Chondrocyte (in vitro differentiated cells): ENCODE measurements around the gene TLK1. TPM values are rescaled to one million over a fixed set of nuclear protein-coding genes. Genes with fewer than 3 reads are reported as not detected.

Experiments
- DNase-seq: peaks from one replicate; pipeline ENCODE4 v3.0.0; 2021; ENCODE audit warnings: mixed read lengths, low spot score
- H3K27ac Mint-ChIP-seq: one replicate; pipeline ENCODE4 v1.8.0; 2021; ENCODE audit warnings: mild to moderate bottlenecking, moderate library complexity, mixed read lengths; ENCODE audit not compliant: unreplicated experiment
- H3K27me3 Mint-ChIP-seq: 2 replicates; pipeline ENCODE4 v1.8.0; 2021; ENCODE audit warnings: low read depth, mixed read lengths
- H3K36me3 Mint-ChIP-seq: 2 replicates; pipeline ENCODE4 v1.8.0; 2021; ENCODE audit warnings: low read depth, mixed read lengths
- H3K4me1 Mint-ChIP-seq: 2 replicates; pipeline ENCODE4 v1.8.0; 2021; ENCODE audit warnings: low read depth, mild to moderate bottlenecking, mixed read lengths
- H3K4me3 Mint-ChIP-seq: one replicate; pipeline ENCODE4 v1.8.0; 2021; ENCODE audit warnings: mild to moderate bottlenecking, moderate library complexity, mixed read lengths; ENCODE audit not compliant: unreplicated experiment
- H3K9me3 Mint-ChIP-seq: 2 replicates; pipeline ENCODE4 v1.8.0; 2021; ENCODE audit warnings: low read depth, mixed read lengths
- total RNA-seq: library from RNA; stranded (reverse); gene quantifications from 3 replicates; pipeline ENCODE4 v1.2.1, GENCODE V29; 2021
- TF ChIP-seq, protein P1 (sequence below): fragments of 200-600 bp; sonication (generic); IDR thresholded peaks from 2 replicates; pipeline ENCODE4 v1.5.0; 2021; ENCODE audit warnings: antibody characterized with exemption, mild to moderate bottlenecking, moderate library complexity

Gene TLK1
- total RNA-seq, 1 donor from 2014 or later: 64.1 TPM

DNA sequence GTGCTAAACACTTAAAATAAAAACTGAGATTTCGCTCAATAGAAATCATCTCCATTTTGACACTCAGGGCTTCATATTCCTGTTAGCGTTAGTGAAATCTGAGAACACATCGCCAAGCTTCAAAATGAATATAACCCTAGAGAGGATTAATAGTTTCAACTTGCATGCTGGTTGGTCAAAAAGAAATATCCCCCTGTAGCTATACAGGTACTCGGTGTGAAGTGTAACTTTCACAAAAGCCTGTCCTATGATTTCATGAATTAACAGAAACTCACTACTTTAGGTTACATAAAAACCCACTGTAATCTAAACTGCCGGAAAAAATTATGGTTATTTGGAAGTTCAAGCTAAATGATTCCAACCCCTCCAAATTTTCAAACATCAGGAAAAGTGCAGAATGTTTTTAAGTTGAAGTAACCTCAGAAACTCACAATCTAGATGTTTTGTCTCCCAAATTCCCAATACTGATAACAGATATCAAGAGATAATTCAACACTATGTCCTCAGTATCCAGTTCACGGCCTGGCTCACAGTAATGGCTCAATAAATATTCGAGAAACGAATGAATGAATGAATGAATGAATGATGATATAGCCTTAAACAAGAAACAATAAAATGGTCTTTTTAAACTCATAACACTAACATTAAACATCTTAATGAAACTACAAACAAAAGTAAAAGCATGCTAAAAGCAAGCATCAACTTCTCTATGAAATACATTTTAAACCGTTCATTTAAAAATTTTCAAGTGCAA lies 2.5 kb downstream of the TLK1 start:
- H3K27ac Mint-ChIP-seq: peak overlapping the region; percentile 29
- H3K4me1 Mint-ChIP-seq: peaks cover 51% of the 10 kb centered on the region
- TF ChIP-seq, protein P1, sequence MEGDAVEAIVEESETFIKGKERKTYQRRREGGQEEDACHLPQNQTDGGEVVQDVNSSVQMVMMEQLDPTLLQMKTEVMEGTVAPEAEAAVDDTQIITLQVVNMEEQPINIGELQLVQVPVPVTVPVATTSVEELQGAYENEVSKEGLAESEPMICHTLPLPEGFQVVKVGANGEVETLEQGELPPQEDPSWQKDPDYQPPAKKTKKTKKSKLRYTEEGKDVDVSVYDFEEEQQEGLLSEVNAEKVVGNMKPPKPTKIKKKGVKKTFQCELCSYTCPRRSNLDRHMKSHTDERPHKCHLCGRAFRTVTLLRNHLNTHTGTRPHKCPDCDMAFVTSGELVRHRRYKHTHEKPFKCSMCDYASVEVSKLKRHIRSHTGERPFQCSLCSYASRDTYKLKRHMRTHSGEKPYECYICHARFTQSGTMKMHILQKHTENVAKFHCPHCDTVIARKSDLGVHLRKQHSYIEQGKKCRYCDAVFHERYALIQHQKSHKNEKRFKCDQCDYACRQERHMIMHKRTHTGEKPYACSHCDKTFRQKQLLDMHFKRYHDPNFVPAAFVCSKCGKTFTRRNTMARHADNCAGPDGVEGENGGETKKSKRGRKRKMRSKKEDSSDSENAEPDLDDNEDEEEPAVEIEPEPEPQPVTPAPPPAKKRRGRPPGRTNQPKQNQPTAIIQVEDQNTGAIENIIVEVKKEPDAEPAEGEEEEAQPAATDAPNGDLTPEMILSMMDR: no peak
- no peak for DNase-seq
- no peaks in the 10 kb centered on the region for H3K9me3 Mint-ChIP-seq
- no peaks in the 10 kb centered on the region for H3K36me3 Mint-ChIP-seq
- H3K27me3 Mint-ChIP-seq: no peaks in the 10 kb centered on the region
- H3K4me3 Mint-ChIP-seq: peak overlapping the region; percentile 82

DNA sequence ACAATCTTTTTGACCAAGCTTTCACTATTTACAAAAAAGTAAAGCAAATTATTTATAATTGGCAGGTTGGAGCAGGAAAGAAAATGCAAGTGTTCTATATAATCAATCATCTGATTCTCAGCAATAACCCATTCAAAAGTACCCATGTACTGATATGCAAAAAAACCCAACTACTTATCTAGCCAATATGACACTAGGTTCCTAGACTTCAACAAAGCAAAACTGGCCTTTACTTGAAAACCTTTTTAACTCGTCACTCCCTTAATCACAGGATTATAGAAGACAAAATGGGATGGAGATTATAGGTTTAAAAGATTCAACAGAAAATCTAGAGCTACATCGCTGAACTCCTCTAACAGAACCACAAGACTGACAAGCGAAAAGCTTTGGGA lies 3.6 kb downstream of the TLK1 start:
- Mint-ChIP-seq H3K9me3 (no peaks in the 10 kb centered on the region), H3K36me3 (no peaks in the 10 kb centered on the region), H3K4me3 (no peak overlapping the region), H3K27me3 (no peaks in the 10 kb centered on the region), H3K4me1 (peaks cover 54% of the 10 kb centered on the region), H3K27ac (no peak overlapping the region)
- TF ChIP-seq, protein P1: no peak
- no peak for DNase-seq

DNA sequence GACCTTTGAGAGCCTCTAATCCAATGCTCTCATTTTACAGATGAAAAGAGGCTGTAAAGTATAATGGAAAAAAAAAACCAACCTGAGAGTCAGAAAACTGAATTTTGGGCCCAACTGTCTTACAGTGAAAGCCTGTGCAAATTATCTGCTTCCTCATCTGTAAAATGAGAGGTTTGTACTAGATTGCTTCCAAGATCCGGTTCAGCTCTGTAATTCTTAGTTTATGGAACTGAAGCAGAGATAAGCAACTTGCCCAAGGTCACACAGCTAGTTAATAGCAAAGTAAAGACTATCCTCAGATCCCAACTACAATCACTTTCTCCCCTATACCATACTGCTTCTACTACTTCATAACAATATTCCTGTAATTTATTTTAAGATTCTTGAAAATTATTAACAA lies 6.3 kb downstream of the TLK1 start:
- Mint-ChIP-seq H3K9me3 (no peaks in the 10 kb centered on the region), H3K36me3 (no peaks in the 10 kb centered on the region), H3K4me3 (no peak overlapping the region), H3K4me1 (peaks cover 49% of the 10 kb centered on the region), H3K27ac (peak overlapping the region; percentile 27), H3K27me3 (no peaks in the 10 kb centered on the region)
- no peak for DNase-seq
- TF ChIP-seq, protein P1: no peak

DNA sequence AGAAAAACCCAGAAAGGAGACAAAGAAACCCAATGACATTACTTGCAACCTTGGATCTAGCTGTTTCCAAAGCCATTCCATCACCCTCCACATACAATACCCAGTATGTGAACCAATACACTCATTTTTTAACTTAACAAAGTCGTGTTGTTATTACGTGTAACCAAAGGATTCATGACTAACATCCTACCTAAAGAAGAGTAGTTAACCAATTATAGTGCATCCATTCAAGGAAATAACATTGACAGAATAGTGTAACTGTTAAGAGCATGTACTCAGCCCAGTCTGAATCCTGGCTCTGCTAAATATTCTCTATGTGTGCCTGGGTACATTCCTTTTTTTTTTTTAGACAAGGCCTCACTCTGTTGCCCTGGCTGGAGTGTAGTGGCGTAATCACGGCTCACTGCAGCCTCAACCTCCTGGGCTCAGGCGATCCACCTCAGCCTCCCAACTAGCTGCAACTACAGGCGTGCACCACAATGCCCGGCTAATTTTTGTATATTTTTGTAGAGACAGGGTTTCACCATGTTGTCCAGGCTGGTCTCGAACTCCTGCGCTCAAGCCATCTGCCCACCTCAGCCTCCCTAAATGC lies 9.9 kb downstream of the TLK1 start:
- H3K27ac Mint-ChIP-seq: no peak overlapping the region
- no peaks in the 10 kb centered on the region for H3K9me3 Mint-ChIP-seq
- no peak overlapping the region for H3K4me3 Mint-ChIP-seq
- H3K27me3 Mint-ChIP-seq: no peaks in the 10 kb centered on the region
- TF ChIP-seq, protein P1: no peak
- no peaks in the 10 kb centered on the region for H3K36me3 Mint-ChIP-seq
- peaks cover 33% of the 10 kb centered on the region for H3K4me1 Mint-ChIP-seq
- no peak for DNase-seq

DNA sequence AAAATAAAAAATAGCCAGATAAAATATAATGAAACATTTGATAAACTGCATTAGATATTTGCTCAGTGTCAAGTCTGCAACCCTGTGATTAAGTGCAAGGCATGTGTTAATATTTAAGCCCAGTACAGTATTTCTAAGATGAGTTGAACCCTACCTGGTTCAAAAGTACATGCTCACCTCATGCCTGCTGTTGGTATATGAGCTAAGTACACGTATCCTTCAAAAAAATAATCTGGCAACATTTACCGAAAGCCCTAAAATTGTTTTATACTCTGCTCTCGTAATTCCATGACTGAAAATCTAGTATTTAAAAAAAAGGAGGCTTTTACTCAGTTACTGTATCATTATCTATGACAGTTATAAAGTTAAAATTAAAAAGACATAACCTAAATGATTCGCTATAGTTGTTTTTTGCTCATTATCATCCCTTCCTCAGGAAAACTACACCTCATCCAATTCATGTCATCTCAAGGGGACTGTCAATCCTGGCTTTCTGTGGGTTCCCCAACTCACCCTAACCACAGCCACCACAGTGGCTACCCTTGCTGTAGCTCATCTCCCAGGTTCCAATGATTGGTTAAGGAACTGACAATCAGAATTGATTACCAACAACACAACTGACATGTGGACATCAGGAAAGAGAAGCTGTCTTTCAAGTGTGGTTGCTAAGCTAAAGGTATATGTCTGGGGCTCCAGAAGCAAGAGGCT lies 10.6 kb downstream of the TLK1 start:
- Mint-ChIP-seq H3K27ac (no peak overlapping the region), H3K9me3 (no peaks in the 10 kb centered on the region)

More for the DNA sequence above, 10.6 kb downstream of the TLK1 start:
- no peaks in the 10 kb centered on the region for H3K27me3 Mint-ChIP-seq
- TF ChIP-seq, protein P1: no peak
- H3K36me3 Mint-ChIP-seq: no peaks in the 10 kb centered on the region
- no peak for DNase-seq
- peaks cover 32% of the 10 kb centered on the region for H3K4me1 Mint-ChIP-seq
- no peak overlapping the region for H3K4me3 Mint-ChIP-seq
